HepG2 (cell line): ENCODE results near the gene SGTB. TPM values are rescaled to one million over a fixed set of nuclear protein-coding genes. Genes with fewer than 3 reads are reported as not detected.

ENCODE experiments used
- AKNA ChIP-seq: sonication (generic); formaldehyde crosslinking; IDR thresholded peaks from 2 replicates; pipeline ENCODE4 v1.4.0; 2020; ENCODE audit warnings: missing genetic modification reagents, borderline replicate concordance
- ATRX ChIP-seq: sonication (generic); formaldehyde crosslinking; IDR thresholded peaks from 2 replicates; pipeline ENCODE4 v1.4.0; 2020; ENCODE audit warnings: missing genetic modification reagents, borderline replicate concordance
- ESRRA ChIP-seq: sonication (generic); formaldehyde crosslinking; IDR thresholded peaks from 2 replicates; pipeline ENCODE4 v1.5.1; 2020; ENCODE audit warnings: mild to moderate bottlenecking, low read depth, missing genetic modification reagents
- HHEX ChIP-seq: IDR thresholded peaks from 2 replicates; pipeline ENCODE4 v1.6.1; 2016; ENCODE audit warnings: control low read depth
- IRX3 ChIP-seq: sonication (generic); formaldehyde crosslinking; IDR thresholded peaks from 2 replicates; pipeline ENCODE4 v1.8.1; 2023; ENCODE audit warnings: mild to moderate bottlenecking, low read depth, missing genetic modification reagents, borderline replicate concordance
- MAF1 ChIP-seq: sonication (generic); formaldehyde crosslinking; IDR thresholded peaks from 2 replicates; pipeline ENCODE4 v1.5.0; 2020; ENCODE audit warnings: missing genetic modification reagents, borderline replicate concordance
- MIER2 ChIP-seq: IDR thresholded peaks from 2 replicates; pipeline ENCODE4 v1.6.1; 2016; ENCODE audit warnings: missing biosample characterization, missing genetic modification reagents
- NFYC ChIP-seq: IDR thresholded peaks from 2 replicates; pipeline ENCODE4 v1.6.1; 2016; ENCODE audit warnings: missing genetic modification reagents, missing compliant biosample characterization
- POLR2AphosphoS5 ChIP-seq: IDR thresholded peaks from 2 replicates; pipeline ENCODE4 v1.6.1; 2012; ENCODE audit warnings: low read depth, low read length
- RBFOX2 ChIP-seq: fragments of 200-400 bp; formaldehyde crosslinking; IDR thresholded peaks from 2 replicates; pipeline ENCODE4 v1.6.1; 2017; ENCODE audit warnings: low read depth, mild to moderate bottlenecking, low read length
- REXO4 ChIP-seq: sonication (generic); formaldehyde crosslinking; IDR thresholded peaks from 2 replicates; pipeline ENCODE4 v1.8.0; 2022; ENCODE audit warnings: missing genetic modification reagents, mild to moderate bottlenecking, borderline replicate concordance
- SMYD3 ChIP-seq: sonication (generic); formaldehyde crosslinking; IDR thresholded peaks from 2 replicates; pipeline ENCODE4 v1.8.1; 2023; ENCODE audit warnings: mild to moderate bottlenecking, missing genetic modification reagents
- SRSF4 ChIP-seq: fragments of 200-400 bp; formaldehyde crosslinking; IDR thresholded peaks from one replicate; pipeline ENCODE4 v1.6.1; 2018; ENCODE audit warnings: mild to moderate bottlenecking, low read depth, low read length, moderate library complexity; ENCODE audit not compliant: poor library complexity, severe bottlenecking
- SUZ12 ChIP-seq: fragments of 150-350 bp; IDR thresholded peaks from 2 replicates; pipeline ENCODE4 v1.6.1; 2014; ENCODE audit warnings: low read depth, low read length
- WIZ ChIP-seq: sonication (generic); formaldehyde crosslinking; IDR thresholded peaks from 2 replicates; pipeline ENCODE4 v1.5.1; 2020; ENCODE audit warnings: mild to moderate bottlenecking, missing genetic modification reagents
- ZBTB7B ChIP-seq: sonication (generic); formaldehyde crosslinking; IDR thresholded peaks from 2 replicates; pipeline ENCODE4 v1.4.0; 2020; ENCODE audit warnings: missing genetic modification reagents
- ZIK1 ChIP-seq: sonication (generic); formaldehyde crosslinking; IDR thresholded peaks from 2 replicates; pipeline ENCODE4 v1.5.0; 2020; ENCODE audit warnings: mild to moderate bottlenecking, low read depth, missing genetic modification reagents, borderline replicate concordance
- ZMYM4 ChIP-seq: sonication (generic); formaldehyde crosslinking; IDR thresholded peaks from 2 replicates; pipeline ENCODE4 v1.8.1; 2023; ENCODE audit warnings: mild to moderate bottlenecking, missing genetic modification reagents
- ZNF253 ChIP-seq: sonication (generic); formaldehyde crosslinking; IDR thresholded peaks from 2 replicates; pipeline ENCODE4 v1.8.0; 2022; ENCODE audit warnings: mild to moderate bottlenecking, missing genetic modification reagents, borderline replicate concordance
- ZNF354B ChIP-seq: sonication (generic); formaldehyde crosslinking; IDR thresholded peaks from 2 replicates; pipeline ENCODE4 v1.8.0; 2022; ENCODE audit warnings: mild to moderate bottlenecking, missing genetic modification reagents
- ZNF44 ChIP-seq: sonication (generic); formaldehyde crosslinking; IDR thresholded peaks from 2 replicates; pipeline ENCODE4 v1.5.1; 2020; ENCODE audit warnings: mild to moderate bottlenecking, missing genetic modification reagents
- ZNF569 ChIP-seq: sonication (generic); formaldehyde crosslinking; IDR thresholded peaks from 2 replicates; pipeline ENCODE4 v1.5.0; 2020; ENCODE audit warnings: mild to moderate bottlenecking, missing genetic modification reagents, moderate library complexity, borderline replicate concordance
- polyA plus RNA-seq, 8 experiments: library from polyadenylated mRNA; depleted of rRNA in 3 of 8; stranded (reverse) in 7 of 8; unstranded in 1 of 8; fragments of >200 nt; fragmentation: Illumina TruSeq in 4 of 8; extraction: Trizol in 4 of 8; gene quantifications; 2 replicates each; pipeline versions ENCODE4 v1.2.1 to v1.2.3, GENCODE V29; 2011 to 2016; ENCODE audit warnings: low read depth in 4 of 8, missing spikeins in 1 of 8, mixed read lengths in 1 of 8; ENCODE audit not compliant: insufficient read depth in 1 of 8
- total RNA-seq, 5 experiments: library from RNA; depleted of rRNA; stranded (reverse); fragments of >200 nt; fragmentation: Illumina TruSeq; extraction: Trizol; gene quantifications; 2 replicates each; pipeline ENCODE4 v1.2.3, GENCODE V29; 2016; ENCODE audit warnings: low read depth in 1 of 5
- TF ChIP-seq, protein P1 (sequence below): sonication (generic); formaldehyde crosslinking; IDR thresholded peaks from 2 replicates; pipeline ENCODE4 v1.5.0; 2020; ENCODE audit warnings: mild to moderate bottlenecking, missing genetic modification reagents, moderate library complexity

Gene SGTB
- total and polyA plus RNA-seq, 2 of the 13 experiments (the other 11 are each of a cell fraction or from before 2014, with no cell fraction given): 5.2 to 11.2 TPM

DNA sequence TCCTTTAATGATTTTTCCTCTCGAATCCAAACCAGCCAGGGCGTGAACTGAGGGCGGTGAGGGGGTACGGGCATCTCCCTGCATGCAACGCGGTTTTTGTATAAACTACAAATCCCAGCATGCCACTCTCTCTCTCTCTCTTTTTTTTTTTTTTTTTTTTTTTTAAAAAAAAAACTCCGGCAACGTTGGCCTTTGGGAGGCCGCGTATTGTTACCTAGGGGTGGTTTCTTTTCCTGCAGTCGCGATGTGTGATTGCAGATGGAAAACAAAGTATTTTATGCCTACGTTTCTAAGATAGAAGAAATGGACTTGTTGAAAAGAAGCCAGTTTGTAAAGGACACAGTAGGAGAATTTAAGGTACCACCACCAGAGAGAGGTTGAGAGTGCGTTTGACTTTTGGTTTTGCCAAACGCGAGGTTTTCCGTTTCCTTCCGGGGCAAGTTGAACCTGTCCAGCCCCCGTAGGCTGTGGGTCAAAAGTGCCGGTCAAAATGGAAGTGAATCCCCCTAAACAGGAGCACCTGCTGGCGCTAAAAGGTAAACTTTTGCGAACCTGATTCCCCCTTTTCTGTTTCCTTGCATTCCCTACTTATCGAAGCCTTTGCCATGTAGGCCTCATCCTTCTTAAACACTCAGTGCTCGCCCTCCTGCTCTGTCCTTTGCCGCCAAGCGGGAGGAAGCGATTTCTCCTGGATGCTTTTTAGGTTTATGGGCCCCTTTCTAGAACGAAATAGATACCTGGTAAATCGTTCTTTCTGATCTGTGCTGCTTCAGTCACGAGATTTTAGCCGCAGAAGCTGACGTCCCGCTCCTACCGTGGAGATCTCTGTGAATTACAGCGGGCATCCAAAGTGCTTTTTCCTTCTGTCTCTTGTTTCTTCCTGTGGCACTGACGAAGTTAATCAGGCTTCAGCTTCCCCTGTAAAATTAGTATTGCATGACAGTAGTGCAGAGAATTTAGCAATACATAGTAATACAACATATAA is 97.0 kb downstream of the SGTB start, which contains the start of the genes SHLD3 and TRAPPC13 (continued):
- TF ChIP-seq AKNA (0 out of 2 replicates have a peak, but pooled peaks have one; percentile 14), ATRX (CRISPR knock-in tag) (no peak), ZNF354B (CRISPR knock-in tag) (no peak), IRX3 (no peak), ZBTB7B (0 out of 2 replicates have a peak, but pooled peaks have one; percentile 23), RBFOX2 (0 out of 2 replicates have a peak, but pooled peaks have one; percentile 30), MIER2 (no peak), ZNF44 (no peak), ZNF569 (CRISPR knock-in tag) (no peak), HHEX (CRISPR knock-in tag) (no peak), ZIK1 (CRISPR knock-in tag) (no peak), SUZ12 (peak; percentile 51), ZMYM4 (CRISPR knock-in tag) (no peak), REXO4 (CRISPR knock-in tag) (no peak), ZNF253 (CRISPR knock-in tag) (no peak), WIZ (CRISPR knock-in tag) (no peak), NFYC (CRISPR knock-in tag) (0 out of 2 replicates have a peak, but pooled peaks have one; percentile 15), SMYD3 (CRISPR knock-in tag) (no peak), MAF1 (CRISPR knock-in tag) (0 out of 2 replicates have a peak, but pooled peaks have one; percentile 56), POLR2AphosphoS5 (peak; percentile 74), ESRRA (CRISPR knock-in tag) (no peak), SRSF4 (no peak)
- TF ChIP-seq, protein P1, sequence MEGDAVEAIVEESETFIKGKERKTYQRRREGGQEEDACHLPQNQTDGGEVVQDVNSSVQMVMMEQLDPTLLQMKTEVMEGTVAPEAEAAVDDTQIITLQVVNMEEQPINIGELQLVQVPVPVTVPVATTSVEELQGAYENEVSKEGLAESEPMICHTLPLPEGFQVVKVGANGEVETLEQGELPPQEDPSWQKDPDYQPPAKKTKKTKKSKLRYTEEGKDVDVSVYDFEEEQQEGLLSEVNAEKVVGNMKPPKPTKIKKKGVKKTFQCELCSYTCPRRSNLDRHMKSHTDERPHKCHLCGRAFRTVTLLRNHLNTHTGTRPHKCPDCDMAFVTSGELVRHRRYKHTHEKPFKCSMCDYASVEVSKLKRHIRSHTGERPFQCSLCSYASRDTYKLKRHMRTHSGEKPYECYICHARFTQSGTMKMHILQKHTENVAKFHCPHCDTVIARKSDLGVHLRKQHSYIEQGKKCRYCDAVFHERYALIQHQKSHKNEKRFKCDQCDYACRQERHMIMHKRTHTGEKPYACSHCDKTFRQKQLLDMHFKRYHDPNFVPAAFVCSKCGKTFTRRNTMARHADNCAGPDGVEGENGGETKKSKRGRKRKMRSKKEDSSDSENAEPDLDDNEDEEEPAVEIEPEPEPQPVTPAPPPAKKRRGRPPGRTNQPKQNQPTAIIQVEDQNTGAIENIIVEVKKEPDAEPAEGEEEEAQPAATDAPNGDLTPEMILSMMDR (CRISPR knock-in tag): no peak
